22Rv1 (cell line): ENCODE results near the gene KRTAP10-2.

Experiments used
- ZFX ChIP-seq: fragments of 450-650 bp; IDR thresholded peaks from 2 replicates; pipeline ENCODE4 v1.6.1; 2017; ENCODE audit warnings: antibody characterized with exemption, borderline replicate concordance
- TF ChIP-seq, protein P1 (sequence below): fragments of 450-650 bp; IDR thresholded peaks from 2 replicates; pipeline ENCODE4 v1.5.1; 2017; ENCODE audit warnings: mild to moderate bottlenecking

DNA sequence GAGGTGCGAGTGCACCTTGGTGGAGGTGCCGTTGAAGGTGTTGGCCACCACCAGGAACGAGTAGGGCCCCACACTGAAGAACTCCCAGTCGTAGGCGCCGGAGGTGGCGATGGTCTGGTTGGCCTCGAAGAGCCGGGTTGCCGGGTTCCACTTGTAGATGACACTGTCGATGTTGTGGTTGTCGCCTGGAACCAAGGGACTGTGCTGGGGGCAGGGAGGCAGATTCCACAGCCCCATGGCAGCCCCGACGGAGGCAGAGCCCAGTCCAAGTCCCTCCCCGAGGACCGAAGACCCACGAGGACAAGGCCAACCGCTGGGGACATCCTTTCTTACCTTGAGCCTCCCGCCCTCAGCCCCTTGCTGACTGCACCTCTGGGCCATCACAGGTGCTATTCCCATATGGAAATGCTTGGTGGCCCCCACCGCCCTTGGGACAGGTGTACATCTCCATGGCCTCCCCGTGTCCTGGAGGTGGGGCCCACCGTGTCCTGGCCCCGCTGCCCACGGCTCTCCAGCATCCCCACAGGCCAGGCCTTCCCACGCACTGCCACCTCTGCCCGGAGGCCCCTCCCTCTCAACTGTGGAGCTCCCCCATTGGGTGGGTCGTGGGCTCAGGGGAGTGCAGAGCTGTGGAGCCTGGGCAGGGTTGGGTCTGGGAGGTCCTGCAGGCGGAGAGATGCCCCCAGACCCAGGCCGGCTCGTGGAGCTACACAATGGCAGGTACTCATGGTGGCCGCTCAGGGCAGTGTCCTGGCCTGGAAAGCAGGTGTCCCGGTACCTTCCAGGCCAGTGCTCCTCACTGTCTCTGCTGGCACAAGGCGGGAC is 29.2 kb downstream of the KRTAP10-2 start:
- TF ChIP-seq, protein P1, sequence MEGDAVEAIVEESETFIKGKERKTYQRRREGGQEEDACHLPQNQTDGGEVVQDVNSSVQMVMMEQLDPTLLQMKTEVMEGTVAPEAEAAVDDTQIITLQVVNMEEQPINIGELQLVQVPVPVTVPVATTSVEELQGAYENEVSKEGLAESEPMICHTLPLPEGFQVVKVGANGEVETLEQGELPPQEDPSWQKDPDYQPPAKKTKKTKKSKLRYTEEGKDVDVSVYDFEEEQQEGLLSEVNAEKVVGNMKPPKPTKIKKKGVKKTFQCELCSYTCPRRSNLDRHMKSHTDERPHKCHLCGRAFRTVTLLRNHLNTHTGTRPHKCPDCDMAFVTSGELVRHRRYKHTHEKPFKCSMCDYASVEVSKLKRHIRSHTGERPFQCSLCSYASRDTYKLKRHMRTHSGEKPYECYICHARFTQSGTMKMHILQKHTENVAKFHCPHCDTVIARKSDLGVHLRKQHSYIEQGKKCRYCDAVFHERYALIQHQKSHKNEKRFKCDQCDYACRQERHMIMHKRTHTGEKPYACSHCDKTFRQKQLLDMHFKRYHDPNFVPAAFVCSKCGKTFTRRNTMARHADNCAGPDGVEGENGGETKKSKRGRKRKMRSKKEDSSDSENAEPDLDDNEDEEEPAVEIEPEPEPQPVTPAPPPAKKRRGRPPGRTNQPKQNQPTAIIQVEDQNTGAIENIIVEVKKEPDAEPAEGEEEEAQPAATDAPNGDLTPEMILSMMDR, result no peak
- TF ChIP-seq ZFX, result no peak
